GM12892 (cell line): ENCODE measurements around the gene HERPUD2.

Source experiments
- POLR2A ChIP-seq: IDR thresholded peaks from 2 replicates; pipeline ENCODE4 v1.6.1; 2011; ENCODE audit warnings: low read depth, low read length, control low read depth
- POLR2AphosphoS5 ChIP-seq: IDR thresholded peaks from 2 replicates; pipeline ENCODE4 v1.6.1; 2011; ENCODE audit warnings: low read depth, low read length, control low read depth
- TAF1 ChIP-seq: IDR thresholded peaks from 2 replicates; pipeline ENCODE4 v1.6.1; 2011; ENCODE audit warnings: low read depth, mild to moderate bottlenecking, control low read depth, low read length, borderline replicate concordance

DNA sequence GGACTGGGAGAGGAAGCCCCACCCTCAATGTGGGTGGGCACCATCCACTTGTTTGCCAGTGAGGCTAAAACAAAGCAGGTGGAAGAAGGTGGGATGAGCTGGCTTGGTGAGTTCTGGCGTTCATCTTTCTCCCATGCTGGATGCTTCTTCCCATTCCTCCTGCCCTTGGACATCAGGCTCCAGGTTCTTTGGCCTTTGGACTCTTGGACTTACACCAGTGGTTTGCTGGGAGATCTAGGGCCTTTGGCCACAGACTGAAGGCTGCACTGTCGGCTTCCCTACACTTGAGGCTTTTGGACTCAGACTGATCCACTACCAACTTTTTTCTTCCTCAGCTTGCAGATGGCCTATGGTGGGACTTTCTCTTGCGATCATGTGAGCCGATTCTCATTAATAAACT is 106.3 kb downstream of the HERPUD2 start:
- TF ChIP-seq POLR2A (no peak), POLR2AphosphoS5 (no peak), TAF1 (no peak)
